CD14-positive monocyte (primary cell): ENCODE results near the gene OR14I1. TPM values are rescaled to one million over a fixed set of nuclear protein-coding genes. Genes with fewer than 3 reads are reported as not detected.
"Not testable (repeated sequence)": the region's sequence is repeated elsewhere in the genome, so short reads cannot be mapped to it uniquely, and the experiment has no call there.

Source experiments
- DNase-seq, 3 donors: peaks; one replicate each; pipeline ENCODE4 v3.0.0-alpha.2; 2011 to 2022
- H2AFZ ChIP-seq: 2 replicates; pipeline ENCODE4 v1.6.0; 2012; ENCODE audit warnings: mild to moderate bottlenecking, low read depth, low read length, inconsistent platforms; ENCODE audit not compliant: insufficient read depth, poor library complexity, severe bottlenecking
- H3K27ac ChIP-seq, 2 donors: 1 replicate in 1 of 2; 2 replicates in 1 of 2; pipeline ENCODE4 v1.5.1; 2012 to 2013; ENCODE audit warnings: low read length in 2 of 2, control low read depth in 1 of 2, inconsistent platforms in 1 of 2, low read depth in 1 of 2, mild to moderate bottlenecking in 1 of 2
- H3K27me3 ChIP-seq, 2 donors: one replicate each; pipeline versions ENCODE4 v1.6.0 to v1.6.1; 2011 to 2013; ENCODE audit warnings: low read length in 2 of 2; ENCODE audit not compliant: control insufficient read depth in 2 of 2, insufficient read depth in 2 of 2
- H3K36me3 ChIP-seq, 2 donors: replicated peaks in 1 of 2; 1 replicate in 1 of 2; 2 replicates in 1 of 2; pipeline versions ENCODE4 v1.5.1 to v1.6.1; 2012 to 2013; ENCODE audit warnings: low read length in 2 of 2, control low read depth in 1 of 2, inconsistent platforms in 1 of 2, mild to moderate bottlenecking in 1 of 2; ENCODE audit not compliant: insufficient read depth in 2 of 2, control insufficient read depth in 1 of 2
- H3K4me1 ChIP-seq, 2 donors: 1 replicate in 1 of 2; 2 replicates in 1 of 2; pipeline versions ENCODE4 v1.5.1 to v1.6.1; 2012 to 2013; ENCODE audit warnings: low read length in 2 of 2, control low read depth in 1 of 2, inconsistent platforms in 1 of 2, mild to moderate bottlenecking in 1 of 2, moderate library complexity in 1 of 2; ENCODE audit not compliant: insufficient read depth in 2 of 2, control insufficient read depth in 1 of 2
- H3K4me2 ChIP-seq: replicated peaks from 2 replicates; pipeline ENCODE3; 2012; ENCODE audit warnings: low read length, moderate library complexity, mild to moderate bottlenecking; ENCODE audit not compliant: poor library complexity, severe bottlenecking; ENCODE audit errors: extremely low read depth
- H3K4me3 ChIP-seq, 3 experiments: fragments of 200-600 bp in 1 of 3; sonication (generic) in 1 of 3; replicated peaks in 1 of 3; 1 replicate in 2 of 3; 2 replicates in 1 of 3; pipeline ENCODE4 v1.5.1; 2011 to 2013; ENCODE audit warnings: low read length in 3 of 3, mild to moderate bottlenecking in 3 of 3, control low read depth in 2 of 3, low read depth in 2 of 3, inconsistent platforms in 1 of 3, moderate library complexity in 1 of 3
- H3K79me2 ChIP-seq: 2 replicates; pipeline ENCODE4 v1.6.0; 2012; ENCODE audit warnings: mild to moderate bottlenecking, control low read depth, inconsistent platforms, low read length, moderate library complexity; ENCODE audit not compliant: insufficient read depth
- H3K9ac ChIP-seq: 2 replicates; pipeline ENCODE4 v1.6.0; 2017; ENCODE audit warnings: low read length, mild to moderate bottlenecking; ENCODE audit not compliant: insufficient read depth, poor library complexity, severe bottlenecking
- H3K9me3 ChIP-seq, 2 donors: replicated peaks in 1 of 2; 1 replicate in 1 of 2; 2 replicates in 1 of 2; pipeline versions ENCODE4 v1.5.1 to v1.6.1; 2012 to 2013; ENCODE audit warnings: low read length in 2 of 2, control low read depth in 1 of 2; ENCODE audit not compliant: control insufficient read depth in 1 of 2, insufficient read depth in 1 of 2
- H4K20me1 ChIP-seq: 2 replicates; pipeline ENCODE4 v1.6.0; 2012; ENCODE audit warnings: mild to moderate bottlenecking, low read length, control low read depth, moderate library complexity; ENCODE audit not compliant: insufficient read depth
- H3K27ac Mint-ChIP-seq, 7 donors: one replicate each; pipeline ENCODE4 v1.8.0; 2020; ENCODE audit warnings: mild to moderate bottlenecking in 7 of 7, mixed read lengths in 7 of 7, moderate library complexity in 6 of 7, inconsistent platforms in 2 of 7
- H3K27me3 Mint-ChIP-seq, 3 donors: one replicate each; pipeline ENCODE4 v1.8.0; 2021 to 2022; ENCODE audit warnings: low read depth in 3 of 3, mild to moderate bottlenecking in 3 of 3, mixed read lengths in 3 of 3, moderate library complexity in 3 of 3, inconsistent platforms in 1 of 3
- H3K36me3 Mint-ChIP-seq, 2 donors: one replicate each; pipeline ENCODE4 v1.8.0; 2020; ENCODE audit warnings: mixed read lengths in 2 of 2, inconsistent platforms in 1 of 2, mild to moderate bottlenecking in 1 of 2
- H3K4me1 Mint-ChIP-seq: one replicate; pipeline ENCODE4 v1.8.0; 2020; ENCODE audit warnings: mild to moderate bottlenecking, mixed read lengths
- H3K4me3 Mint-ChIP-seq, 2 donors: one replicate each; pipeline ENCODE4 v1.8.0; 2020; ENCODE audit warnings: mild to moderate bottlenecking in 2 of 2, mixed read lengths in 2 of 2, moderate library complexity in 1 of 2
- H3K9me3 Mint-ChIP-seq, 7 donors: one replicate each; pipeline ENCODE4 v1.8.0; 2020 to 2022; ENCODE audit warnings: mixed read lengths in 7 of 7, mild to moderate bottlenecking in 6 of 7, moderate library complexity in 6 of 7, inconsistent platforms in 2 of 7
- CTCF ChIP-seq: fragments of 200-600 bp; IDR thresholded peaks from one replicate; pipeline ENCODE4 v1.8.0; 2022; ENCODE audit warnings: antibody characterized with exemption, mild to moderate bottlenecking
- WGBS: methylation state at CpG from one replicate; pipeline ENCODE4 v1.1.5; 2013; ENCODE audit warnings: missing lambda C conversion rate; ENCODE audit not compliant: insufficient coverage; 5-methylcytosine and 5-hydroxymethylcytosine counted together
- intact Hi-C, 2 donors: fragments of 100-400 bp; cut with micrococcal nuclease; formaldehyde crosslinking; loops; one replicate each; pipeline versions ENCODE4 v1.15.0 to v1.15.1; 2023
- polyA plus RNA-seq, 3 donors: library from polyadenylated mRNA; depleted of rRNA in 1 of 3; unstranded in 2 of 3; stranded (reverse) in 1 of 3; fragments of 300-500 nt in 2 of 3; fragments of >200 nt in 1 of 3; fragmentation: Illumina TruSeq in 2 of 3; gene quantifications; 1 replicate in 2 of 3; 2 replicates in 1 of 3; pipeline ENCODE4 v1.2.3, GENCODE V29; 2012 to 2021

OR14I1 gene
- polyA plus RNA-seq, 3 donors: not detected

- Histone ChIP-seq H3K79me2 (no peaks in the 10 kb centered on the region), H3K4me1 (no peaks in the 10 kb centered on the region), H3K27me3 (no peaks in the 10 kb centered on the region), H3K9me3 (peaks cover 11 to 20% of the 10 kb centered on the region in 2 donors), H3K4me3 (no peak overlapping the region), H4K20me1 (no peaks in the 10 kb centered on the region), H2AFZ (no peak overlapping the region), H3K36me3 (no peaks in the 10 kb centered on the region), H3K4me2 (no peak overlapping the region), H3K27ac (no peak overlapping the region), H3K9ac (no peak overlapping the region)
- intact Hi-C loops: no loop called here
- Mint-ChIP-seq H3K9me3 (peaks cover 7 to 20% (median 14%) of the 10 kb centered on the region in 7 donors), H3K27me3 (peaks cover 0 to 3% (median 0%) of the 10 kb centered on the region in 3 donors), H3K36me3 (no peaks in the 10 kb centered on the region), H3K4me1 (no peaks in the 10 kb centered on the region), H3K4me3 (no peak overlapping the region), H3K27ac (no peak overlapping the region)
- no peak for TF ChIP-seq CTCF
- WGBS: no CpG with 5 or more reads among the region's 1 CpG
- DNase-seq: no peak
Measured at GRCh38 chr1:248670003-248670402, 32.6 kb downstream of the OR14I1 start.

DNA sequence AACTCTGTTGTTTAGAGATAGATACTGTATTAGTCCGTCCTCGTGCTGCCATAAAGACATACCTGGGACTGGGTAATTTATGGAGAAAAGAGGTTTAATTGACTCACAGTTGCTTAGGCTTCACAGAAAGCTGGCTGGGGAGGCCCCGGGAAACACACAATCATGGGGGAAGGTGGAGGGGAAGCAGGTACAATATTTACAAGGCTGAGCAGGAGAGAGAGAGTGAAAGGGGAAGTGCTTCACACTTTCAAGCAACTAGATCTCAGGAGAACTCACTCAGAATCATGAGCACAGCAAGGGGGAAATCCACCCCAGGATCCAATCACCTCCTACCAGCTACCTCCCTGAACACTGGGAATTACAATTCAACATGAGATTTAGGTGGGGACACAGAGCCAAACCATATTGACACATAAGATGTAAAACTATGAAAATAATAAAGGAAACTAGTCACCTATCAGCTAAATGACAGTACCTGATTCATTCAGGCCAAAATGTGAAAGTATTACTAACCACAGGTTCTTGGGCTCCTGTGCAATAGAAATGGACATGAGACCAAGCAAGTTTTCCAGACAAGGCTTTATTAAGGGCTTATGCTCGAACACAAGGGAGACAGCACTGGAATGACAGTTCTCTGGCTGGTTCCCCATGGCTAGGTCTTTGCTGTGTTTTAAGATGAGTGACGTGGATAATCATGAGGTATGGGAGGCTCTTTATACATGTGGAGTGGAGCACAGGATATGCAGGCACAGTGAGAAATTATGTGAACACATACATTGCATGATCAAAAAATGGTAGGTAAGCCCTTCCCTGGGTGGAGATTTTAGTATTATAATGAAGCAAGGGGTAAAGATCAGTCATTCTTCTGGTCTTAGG lies 38.9 kb downstream of the OR14I1 start:
- H3K4me2 ChIP-seq, H3K36me3 Mint-ChIP-seq, H3K9me3 ChIP-seq, H3K36me3 ChIP-seq, H3K79me2 ChIP-seq, H4K20me1 ChIP-seq, H3K4me1 ChIP-seq, H3K4me3 ChIP-seq, H3K27me3 ChIP-seq, H3K4me1 Mint-ChIP-seq, H2AFZ ChIP-seq, H3K27ac ChIP-seq, H3K9me3 Mint-ChIP-seq, intact Hi-C loops, H3K27ac Mint-ChIP-seq, H3K9ac ChIP-seq, H3K27me3 Mint-ChIP-seq: not testable (repeated sequence)
- WGBS: 60% methylated on average over 5 of the region's 5 CpGs
- H3K4me3 Mint-ChIP-seq: peak overlapping the region in 1 of 2 donors; percentile 36
- peak in 1 of 3 donors; percentile 5 for DNase-seq

DNA sequence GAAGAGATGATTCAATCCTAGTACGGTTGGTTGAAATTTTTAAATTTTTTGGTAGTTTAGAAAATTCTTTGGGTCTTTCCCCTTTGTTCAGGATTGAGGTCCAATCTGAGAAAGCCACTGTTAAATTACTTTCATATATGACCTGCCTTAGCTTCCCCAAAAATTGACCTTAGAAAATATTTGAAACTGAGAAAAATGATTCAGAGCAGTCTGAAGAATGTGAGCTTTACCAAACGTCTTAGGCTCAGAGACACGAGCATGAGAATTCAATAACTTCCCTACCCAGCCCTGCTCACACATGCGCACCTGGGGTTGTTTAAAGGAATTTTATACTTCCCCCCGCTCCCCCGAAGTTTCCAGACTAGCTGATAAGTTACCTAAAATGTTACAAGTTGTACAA lies 45.8 kb downstream of the OR14I1 start:
- H4K20me1 ChIP-seq, H3K4me1 Mint-ChIP-seq, H3K4me1 ChIP-seq, H3K4me3 ChIP-seq, H3K4me2 ChIP-seq, H3K27ac Mint-ChIP-seq, H3K27ac ChIP-seq, H3K4me3 Mint-ChIP-seq, intact Hi-C loops, DNase-seq, H3K27me3 ChIP-seq, H3K9me3 Mint-ChIP-seq, H3K36me3 ChIP-seq, H3K27me3 Mint-ChIP-seq, H3K9me3 ChIP-seq, H3K36me3 Mint-ChIP-seq, H3K79me2 ChIP-seq, H3K9ac ChIP-seq, H2AFZ ChIP-seq: not testable (repeated sequence)
- WGBS: no CpG with 5 or more reads among the region's 6 CpGs

DNA sequence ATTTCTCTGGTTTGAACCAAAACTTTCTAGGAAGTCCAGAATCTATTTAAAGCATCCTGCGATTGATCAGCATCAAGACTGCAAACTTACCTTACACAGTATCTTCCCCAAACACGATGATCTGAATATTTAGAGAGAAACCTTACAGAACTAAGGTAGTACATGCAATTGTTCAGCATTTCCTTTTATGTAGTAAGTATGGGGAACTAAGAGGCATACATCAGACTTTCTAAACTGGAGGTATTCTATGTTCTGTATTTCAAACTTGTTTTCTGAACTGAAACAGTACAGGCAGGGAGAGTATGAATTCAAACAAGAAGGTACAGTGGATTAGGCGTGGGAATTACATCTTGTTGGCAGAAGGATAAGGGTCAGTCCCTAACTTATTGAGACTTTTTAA lies 47.2 kb downstream of the OR14I1 start, which contains the start of gene OR2T27:
Gene OR2T27, minus strand, starts transcription at position 175 of the 400 bp plus-strand sequence. CDS start 4,644 bp downstream, outside the sequence.
- H3K4me3 ChIP-seq, H3K27me3 ChIP-seq, H3K9me3 ChIP-seq, H3K36me3 ChIP-seq, H3K36me3 Mint-ChIP-seq, DNase-seq, intact Hi-C loops, H3K79me2 ChIP-seq, H2AFZ ChIP-seq, H3K27ac Mint-ChIP-seq, H3K9ac ChIP-seq, H3K4me1 ChIP-seq, H3K27me3 Mint-ChIP-seq, H4K20me1 ChIP-seq, H3K4me2 ChIP-seq, H3K4me1 Mint-ChIP-seq, H3K27ac ChIP-seq, H3K9me3 Mint-ChIP-seq, H3K4me3 Mint-ChIP-seq: not testable (repeated sequence)
- WGBS: no CpG with 5 or more reads among the region's 3 CpGs
